IMR-90 (cell line): ENCODE results near the gene NBEA.
A peak's percentile ranks its signal among the peaks of the same experiment; 100 is the strongest.

Experiments
- BHLHE40 ChIP-seq: fragments of 150-350 bp; IDR thresholded peaks from 2 replicates; pipeline ENCODE4 v1.6.1; 2016; ENCODE audit warnings: mild to moderate bottlenecking, low read depth, low read length
- CEBPB ChIP-seq: IDR thresholded peaks from 2 replicates; pipeline ENCODE4 v1.6.1; 2012; ENCODE audit warnings: low read depth, low read length, improper control_type of control experiment
- CHD1 ChIP-seq: IDR thresholded peaks from 2 replicates; pipeline ENCODE4 v1.6.1; 2012; ENCODE audit warnings: low read depth, low read length, improper control_type of control experiment
- FOS ChIP-seq: fragments of 150-350 bp; IDR thresholded peaks from 2 replicates; pipeline ENCODE4 v1.6.1; 2016; ENCODE audit warnings: low read depth, low read length
- MAFK ChIP-seq: IDR thresholded peaks from 2 replicates; pipeline ENCODE4 v1.6.1; 2012; ENCODE audit warnings: low read depth, low read length, improper control_type of control experiment
- NFE2L2 ChIP-seq: fragments of 150-350 bp; IDR thresholded peaks from 2 replicates; pipeline ENCODE4 v1.6.1; 2016; ENCODE audit warnings: low read depth, mild to moderate bottlenecking, low read length
- POLR2A ChIP-seq: IDR thresholded peaks from 2 replicates; pipeline ENCODE4 v1.6.1; 2012; ENCODE audit warnings: mild to moderate bottlenecking, low read depth, low read length
- RAD21 ChIP-seq: IDR thresholded peaks from 2 replicates; pipeline ENCODE4 v1.6.1; 2012; ENCODE audit warnings: low read length, improper control_type of control experiment
- RFX5 ChIP-seq: IDR thresholded peaks from 2 replicates; pipeline ENCODE4 v1.8.0; 2012; ENCODE audit warnings: low read depth, mild to moderate bottlenecking, low read length, moderate library complexity
- TF ChIP-seq, protein P1 (sequence below): conservative IDR thresholded peaks from 2 replicates; pipeline ENCODE4 v1.5.1; 2012; ENCODE audit warnings: mild to moderate bottlenecking, low read depth, low read length, improper control_type of control experiment

DNA sequence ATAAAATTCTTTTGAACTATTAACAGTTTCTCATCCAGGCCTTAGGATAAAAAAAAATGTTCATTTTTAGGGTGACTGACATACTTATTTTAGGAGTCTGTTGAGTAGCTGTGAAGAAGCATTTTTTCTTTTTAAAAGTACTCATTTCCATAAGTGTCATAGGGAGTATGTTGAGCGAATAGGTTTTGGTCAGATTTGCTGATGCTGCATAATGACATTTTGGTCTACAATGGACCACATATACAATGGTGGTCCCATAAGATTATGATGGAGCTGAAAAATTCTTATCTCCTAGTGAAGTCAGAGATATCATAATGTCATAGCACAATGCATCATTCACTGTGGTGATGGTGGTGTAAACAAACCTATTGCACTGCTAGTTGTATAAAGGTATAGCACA is 17.4 kb downstream of the NBEA start:
- TF ChIP-seq, protein P1, sequence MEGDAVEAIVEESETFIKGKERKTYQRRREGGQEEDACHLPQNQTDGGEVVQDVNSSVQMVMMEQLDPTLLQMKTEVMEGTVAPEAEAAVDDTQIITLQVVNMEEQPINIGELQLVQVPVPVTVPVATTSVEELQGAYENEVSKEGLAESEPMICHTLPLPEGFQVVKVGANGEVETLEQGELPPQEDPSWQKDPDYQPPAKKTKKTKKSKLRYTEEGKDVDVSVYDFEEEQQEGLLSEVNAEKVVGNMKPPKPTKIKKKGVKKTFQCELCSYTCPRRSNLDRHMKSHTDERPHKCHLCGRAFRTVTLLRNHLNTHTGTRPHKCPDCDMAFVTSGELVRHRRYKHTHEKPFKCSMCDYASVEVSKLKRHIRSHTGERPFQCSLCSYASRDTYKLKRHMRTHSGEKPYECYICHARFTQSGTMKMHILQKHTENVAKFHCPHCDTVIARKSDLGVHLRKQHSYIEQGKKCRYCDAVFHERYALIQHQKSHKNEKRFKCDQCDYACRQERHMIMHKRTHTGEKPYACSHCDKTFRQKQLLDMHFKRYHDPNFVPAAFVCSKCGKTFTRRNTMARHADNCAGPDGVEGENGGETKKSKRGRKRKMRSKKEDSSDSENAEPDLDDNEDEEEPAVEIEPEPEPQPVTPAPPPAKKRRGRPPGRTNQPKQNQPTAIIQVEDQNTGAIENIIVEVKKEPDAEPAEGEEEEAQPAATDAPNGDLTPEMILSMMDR: no peak
- no peak for TF ChIP-seq POLR2A
- TF ChIP-seq MAFK: peak; percentile 89
- TF ChIP-seq RAD21: no peak
- TF ChIP-seq CHD1: no peak
- no peak for TF ChIP-seq NFE2L2
- TF ChIP-seq FOS: no peak
- TF ChIP-seq CEBPB: no peak
- no peak for TF ChIP-seq RFX5
- no peak for TF ChIP-seq BHLHE40
